HTERT RPE-1 (cell line): Measurements from ENCODE around the gene ADARB2.
"Not testable (repeated sequence)": the region's sequence is repeated elsewhere in the genome, so short reads cannot be mapped to it uniquely, and the experiment has no call there.

Experiments
- in situ Hi-C: fragments of 300-500 bp; cut with MboI; formaldehyde crosslinking; loops from 4 replicates; pipeline ENCODE4 v1.14.3; 2020; ENCODE audit warnings: low sequenced_read_pairs

The ADARB2 gene

DNA sequence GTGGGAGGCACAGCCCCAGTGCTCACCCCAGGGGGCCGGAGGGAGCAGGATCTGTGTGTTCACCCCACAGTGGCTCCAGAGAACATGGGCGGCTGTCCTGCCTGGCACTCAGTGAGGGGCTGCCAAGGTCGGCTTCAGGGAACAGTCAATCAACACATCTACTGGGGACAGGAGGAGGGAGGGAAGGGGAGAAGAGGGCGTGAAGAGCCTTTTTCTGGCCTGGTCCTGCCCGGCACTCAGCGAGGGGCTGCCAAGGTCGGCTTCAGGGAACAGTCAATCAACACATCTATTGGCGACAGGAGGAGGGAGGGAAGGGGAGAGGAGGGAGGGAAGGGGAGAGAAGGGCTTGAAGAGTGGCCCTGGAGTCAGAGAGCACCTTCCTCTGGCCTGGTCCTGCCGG lies 184.9 kb downstream of the ADARB2 start:
- in situ Hi-C loops: no loop called here

- in situ Hi-C loops: no loop called here
These were observed 185.5 kb downstream of the ADARB2 start for GRCh38 chr10:1551636-1552338.

DNA sequence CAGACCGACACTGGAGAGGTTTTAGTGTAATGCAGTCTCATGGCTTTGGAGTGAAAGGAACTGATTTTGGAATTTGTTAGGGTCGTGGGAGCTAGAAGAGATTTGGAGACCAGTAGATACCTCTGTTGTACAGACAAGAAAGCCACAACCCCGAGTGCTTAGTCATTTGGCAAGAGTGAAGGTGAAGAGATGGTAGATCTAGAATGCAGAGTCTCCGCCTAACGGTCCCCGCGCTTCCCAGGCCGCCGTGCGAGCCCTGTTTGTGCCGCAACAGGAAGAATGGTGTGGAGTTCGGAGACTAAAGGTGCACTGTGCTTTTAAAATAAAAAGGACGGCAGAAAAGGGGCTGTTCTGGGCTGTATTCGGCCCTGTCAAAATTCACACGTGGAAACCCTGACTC lies 186.7 kb downstream of the ADARB2 start:
- in situ Hi-C loops: no loop called here

DNA sequence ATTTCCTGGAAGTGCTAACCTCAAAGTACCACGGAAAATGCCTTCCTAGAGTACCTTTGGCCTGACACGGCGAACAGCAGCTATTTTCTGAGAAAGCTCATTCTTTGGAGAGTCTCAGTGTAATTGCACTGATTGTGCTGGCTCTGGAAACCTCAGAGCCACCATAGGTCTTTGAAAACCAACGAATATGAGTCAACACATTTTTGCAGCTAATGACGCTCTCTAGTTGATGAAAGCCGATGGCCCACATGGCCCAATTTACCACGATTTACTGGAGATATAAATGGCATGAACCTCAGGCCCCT lies 187.1 kb downstream of the ADARB2 start:
- in situ Hi-C loops: no loop called here

DNA sequence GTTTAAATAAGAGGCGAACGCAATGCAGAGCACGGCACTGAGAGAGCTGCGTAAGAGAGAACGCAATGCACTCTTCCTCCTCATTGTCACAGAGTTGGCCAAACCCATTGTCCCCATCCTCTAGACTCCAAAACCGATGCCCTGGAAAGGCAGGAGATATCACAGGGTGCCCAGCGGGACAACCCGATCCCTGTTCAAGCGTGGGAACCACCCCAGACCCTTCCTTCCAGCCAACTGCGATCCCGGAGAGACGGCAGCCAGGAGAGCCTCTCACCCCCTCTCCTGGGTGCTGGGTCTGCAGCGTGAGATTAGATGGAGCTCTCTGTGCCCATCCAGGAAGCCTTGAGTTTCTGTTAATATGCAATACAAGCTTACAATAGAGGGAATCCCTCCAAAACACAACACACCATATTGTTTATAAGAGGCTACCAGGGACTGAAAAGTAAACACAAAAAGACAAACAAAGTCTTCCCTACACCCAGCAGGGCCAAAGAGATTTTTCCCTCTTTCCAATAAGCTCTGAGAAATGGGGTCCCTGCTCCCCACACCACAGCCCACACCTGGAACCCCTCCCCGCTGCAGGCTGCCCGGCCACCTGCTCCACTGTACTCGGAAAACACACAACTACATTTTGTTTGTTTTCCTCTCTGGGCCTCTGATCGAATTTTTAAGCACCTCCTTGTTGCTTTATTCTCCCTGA lies 187.6 kb downstream of the ADARB2 start:
- in situ Hi-C loops: no loop called here

DNA sequence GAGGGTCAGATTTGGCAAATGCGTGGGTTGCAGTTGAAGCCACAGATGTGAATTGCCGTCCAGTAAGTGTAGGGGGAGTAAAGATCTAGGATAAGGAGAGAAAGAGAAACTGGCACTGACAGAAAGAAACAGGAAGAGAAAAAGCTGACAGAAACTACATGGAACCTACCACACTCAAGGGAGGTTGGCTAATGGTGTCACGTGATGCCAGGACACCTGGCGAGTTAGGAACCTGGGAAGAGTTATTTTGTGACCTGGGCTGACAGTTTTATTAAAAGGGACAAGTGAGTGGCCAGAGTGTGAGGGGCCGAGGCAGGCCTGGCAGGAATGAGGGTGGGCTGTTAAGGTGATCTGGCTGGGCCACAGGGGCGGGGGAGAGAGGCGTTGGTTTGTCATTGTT lies 188.7 kb downstream of the ADARB2 start:
- in situ Hi-C loops: no loop called here

DNA sequence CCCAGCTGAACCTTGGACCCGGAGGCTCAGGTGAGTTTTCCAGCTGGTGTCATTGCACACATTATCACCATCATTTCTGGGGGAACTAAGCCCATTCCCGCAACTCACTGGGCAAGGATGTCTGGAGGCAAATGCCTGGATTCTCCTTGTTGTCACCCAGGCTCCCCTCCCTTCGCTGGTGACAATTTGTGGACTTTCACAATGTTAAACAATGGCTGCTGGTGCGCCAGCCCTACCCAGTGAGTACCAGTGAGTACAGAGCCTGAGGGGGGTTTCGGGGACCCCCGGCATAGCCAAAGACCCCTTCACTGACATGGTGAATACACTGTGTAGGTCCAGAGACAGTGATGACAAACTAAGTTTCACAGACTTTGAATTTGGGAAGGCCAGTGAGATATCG lies 189.2 kb downstream of the ADARB2 start:
- in situ Hi-C loops: no loop called here

GRCh38 chr10:1546431-1547110 lies 190.8 kb downstream of the ADARB2 start:
- in situ Hi-C loops: no loop called here

DNA sequence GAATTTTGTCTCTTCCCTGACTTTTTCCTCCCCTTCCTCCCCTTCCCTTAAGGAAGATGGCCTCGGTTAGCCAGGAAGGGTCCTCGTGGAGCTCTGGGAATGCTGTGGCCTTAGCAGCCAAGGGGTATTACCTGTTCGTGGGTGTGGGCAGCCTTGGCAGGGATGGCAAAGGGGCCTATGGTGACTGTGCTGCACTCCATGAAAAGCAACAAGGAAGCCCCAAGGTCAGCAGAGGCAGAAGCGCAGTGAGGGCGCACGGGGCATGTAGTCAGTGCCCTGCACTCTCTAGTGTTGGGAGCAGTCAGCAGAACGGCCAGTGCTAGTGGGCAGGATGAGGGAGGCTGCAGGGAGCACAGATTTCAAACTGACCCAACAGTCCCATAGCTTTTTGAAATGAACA lies 191.8 kb downstream of the ADARB2 start:
- in situ Hi-C loops: no loop called here

- in situ Hi-C loops: no loop called here
These were observed 192.4 kb downstream of the ADARB2 start for GRCh38 chr10:1544929-1545328.

DNA sequence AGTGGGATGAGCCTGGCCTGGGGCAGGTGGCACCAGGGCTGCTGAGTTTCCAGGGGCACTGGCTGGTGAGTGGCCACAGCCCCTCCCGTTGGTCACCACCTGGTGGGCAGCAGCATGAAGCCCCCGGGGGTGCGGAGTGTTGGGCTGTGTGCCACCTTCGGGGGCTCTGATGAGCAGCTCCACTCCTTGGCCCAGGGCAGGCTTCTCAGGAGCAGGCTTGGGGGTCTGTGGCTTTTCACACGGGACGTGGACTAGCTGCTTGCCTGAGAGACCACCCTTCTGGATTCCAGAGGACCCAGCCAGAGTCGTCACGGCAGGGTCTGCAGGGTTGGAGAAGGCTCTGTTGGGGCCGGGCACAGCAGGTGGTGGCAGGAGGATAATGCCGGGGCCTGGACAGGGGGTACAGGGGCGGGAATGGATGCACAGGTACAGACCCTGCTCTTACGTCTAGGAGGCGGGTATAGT lies 193.1 kb downstream of the ADARB2 start:
- in situ Hi-C loops: no loop called here

DNA sequence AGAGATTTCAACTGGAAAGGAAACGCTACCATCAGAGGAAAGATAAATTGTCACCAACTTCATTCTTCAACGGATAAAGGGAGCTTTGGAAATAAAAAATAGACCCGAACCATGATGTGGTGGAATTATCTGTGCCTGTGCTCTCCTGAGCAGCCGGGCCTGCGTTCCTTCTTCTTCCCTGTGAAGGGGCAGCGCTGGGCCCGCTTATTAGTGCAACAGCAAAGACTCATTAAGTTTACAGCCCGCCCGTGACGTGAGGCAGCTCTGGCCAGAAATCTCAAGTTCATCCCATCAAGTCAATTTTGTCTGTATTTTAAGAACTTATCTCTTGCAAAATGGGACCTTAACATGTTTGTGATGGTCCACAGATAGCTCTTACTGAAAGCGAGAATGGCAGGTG lies 193.7 kb downstream of the ADARB2 start:
- in situ Hi-C loops: no loop called here

DNA sequence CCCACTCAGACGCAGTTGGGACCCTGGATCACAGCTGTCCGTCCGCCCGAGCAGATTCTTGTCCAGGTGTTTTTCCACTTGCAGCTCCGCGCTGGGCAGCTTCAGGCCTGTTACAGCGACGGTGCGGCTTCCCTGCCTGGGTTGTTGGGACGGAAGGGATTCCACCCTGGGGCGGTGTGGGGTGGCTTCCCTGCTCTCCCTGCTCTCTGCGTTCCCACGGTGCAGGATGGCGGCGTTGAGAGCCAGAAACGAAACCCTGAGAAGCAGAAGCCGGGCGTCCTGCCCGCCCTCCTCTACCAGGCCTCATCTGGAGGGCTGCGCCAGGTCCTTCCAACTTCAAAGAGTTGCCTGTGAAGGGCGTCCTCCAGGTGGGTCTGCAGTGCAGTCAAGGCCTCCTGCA lies 194.4 kb downstream of the ADARB2 start:
- in situ Hi-C loops: no loop called here

DNA sequence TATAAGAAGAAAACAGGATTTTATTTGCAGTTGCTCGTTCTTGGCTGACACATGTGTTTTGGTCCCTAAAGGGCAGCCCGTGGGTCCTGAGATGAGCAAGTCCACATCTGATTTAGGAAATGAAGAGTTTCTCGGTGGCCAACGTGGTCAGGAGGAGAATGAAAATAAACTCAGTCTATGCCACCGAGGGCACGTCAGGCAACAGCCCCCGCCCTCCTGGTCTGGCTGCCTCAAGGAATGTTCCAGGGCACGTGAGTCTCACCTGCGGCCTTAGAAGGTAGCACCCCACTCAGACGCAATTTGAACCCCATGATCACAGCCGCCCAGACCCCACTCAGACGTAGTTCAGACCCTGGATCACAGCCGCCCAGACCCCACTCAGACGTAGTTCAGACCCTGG lies 197.2 kb downstream of the ADARB2 start:
- in situ Hi-C loops: no loop called here

- in situ Hi-C loops: no loop called here
These were observed 198.1 kb downstream of the ADARB2 start for GRCh38 chr10:1539216-1539615.

GRCh38 chr10:1538531-1539061 lies 198.7 kb downstream of the ADARB2 start:
- in situ Hi-C loops: no loop called here

DNA sequence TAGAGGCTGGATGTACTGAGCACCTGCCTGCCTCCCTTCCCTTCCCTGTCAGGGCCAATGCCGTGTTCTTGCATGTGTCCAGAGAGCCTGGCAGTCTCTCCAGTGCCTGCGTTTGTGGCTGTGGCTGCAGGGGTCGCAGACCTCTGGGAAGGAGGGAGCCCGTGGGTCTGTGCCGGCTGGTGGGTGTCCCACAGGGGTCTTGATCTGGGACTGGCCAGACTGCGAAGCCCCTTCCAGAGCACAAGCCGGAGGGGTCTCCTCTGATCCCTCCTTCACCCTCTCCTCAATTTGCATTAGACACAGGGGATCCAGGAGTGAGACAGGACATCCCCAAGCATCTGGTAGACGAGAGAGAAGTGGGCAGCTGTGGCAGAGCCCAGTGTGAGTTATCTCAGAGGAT lies 199.2 kb downstream of the ADARB2 start:
- in situ Hi-C loops: no loop called here

DNA sequence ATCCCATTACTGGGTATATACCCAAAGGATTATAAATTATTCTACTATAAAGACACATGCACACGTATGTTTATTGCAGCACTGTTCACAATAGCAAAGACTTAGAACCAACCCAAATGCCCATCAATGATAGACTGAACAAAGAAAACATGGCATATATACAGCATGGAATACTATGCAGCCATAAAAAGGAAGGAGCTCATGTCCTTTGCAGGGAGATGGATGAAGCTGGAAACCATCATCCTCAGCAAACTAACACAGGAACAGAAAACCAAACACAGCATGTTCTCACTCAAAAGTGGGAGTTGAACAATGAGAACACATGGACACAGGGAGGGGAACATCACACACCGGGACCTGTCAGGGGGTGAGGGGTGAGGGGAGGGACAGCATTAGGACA lies 199.9 kb downstream of the ADARB2 start:
- in situ Hi-C loops: not testable (repeated sequence)

- in situ Hi-C loops: no loop called here
These were observed 201.0 kb downstream of the ADARB2 start for GRCh38 chr10:1536341-1536740.

GRCh38 chr10:1535301-1535965 lies 201.9 kb downstream of the ADARB2 start:
- in situ Hi-C loops: no loop called here

- in situ Hi-C loops: no loop called here
These were observed 202.5 kb downstream of the ADARB2 start for GRCh38 chr10:1534820-1535219.
